H1 (cell line): ENCODE results near the gene GALNTL6. TPM values are rescaled to one million over a fixed set of nuclear protein-coding genes. Genes with fewer than 3 reads are reported as not detected.

ENCODE experiments used
- CTCF ChIA-PET: fragments of 300-600 bp; sonication (Branson Sonifier 250); formaldehyde crosslinking; loops from one replicate; lab custom pipeline; 2021; ENCODE audit not compliant: partially characterized antibody; lab: Charles Lee
- POLR2A ChIA-PET: fragments of 300-600 bp; sonication (Branson Sonifier 250); formaldehyde crosslinking; loops from one replicate; lab custom pipeline; 2021; ENCODE audit warnings: inconsistent platforms; ENCODE audit not compliant: partially characterized antibody; lab: Charles Lee
- DNase-seq, 2 experiments: peaks; one replicate each; pipeline versions ENCODE4 v3.0.0 to v3.0.0-alpha.2; 2010 to 2022; ENCODE audit warnings: low spot score in 2 of 2, low read depth in 1 of 2, mixed read lengths in 1 of 2
- FAIRE-seq: peaks from 2 replicates; lab custom pipeline; 2011; peaks lifted over from hg19 to GRCh38; lab: Jason Lieb, UNC
- H2AFZ ChIP-seq: 2 replicates; pipeline ENCODE4 v1.8.1; 2012; ENCODE audit warnings: low read length, inconsistent platforms
- H2AK5ac ChIP-seq: 2 replicates; pipeline ENCODE4 v1.6.1; 2013; ENCODE audit warnings: low read depth, low read length
- H2BK120ac ChIP-seq: replicated peaks from 2 replicates; pipeline ENCODE3; 2013; ENCODE audit warnings: low read depth, low read length, inconsistent platforms
- H2BK12ac ChIP-seq: 2 replicates; pipeline ENCODE4 v1.6.1; 2013; ENCODE audit warnings: low read depth, low read length
- H2BK15ac ChIP-seq: 2 replicates; pipeline ENCODE4 v1.6.1; 2013; ENCODE audit warnings: low read length
- H2BK20ac ChIP-seq: 2 replicates; pipeline ENCODE4 v1.6.1; 2013; ENCODE audit warnings: low read length
- H2BK5ac ChIP-seq: 2 replicates; pipeline ENCODE4 v1.6.1; 2013; ENCODE audit warnings: low read depth, low read length
- H3K14ac ChIP-seq: 2 replicates; pipeline ENCODE4 v1.6.1; 2013; ENCODE audit warnings: inconsistent platforms; ENCODE audit not compliant: insufficient read length
- H3K18ac ChIP-seq: 2 replicates; pipeline ENCODE4 v1.6.1; 2013; ENCODE audit warnings: low read length; ENCODE audit errors: extremely low read depth
- H3K23ac ChIP-seq: 2 replicates; pipeline ENCODE4 v1.6.1; 2013; ENCODE audit warnings: inconsistent platforms; ENCODE audit not compliant: insufficient read length
- H3K23me2 ChIP-seq: 2 replicates; pipeline ENCODE4 v1.6.1; 2013; ENCODE audit warnings: low read depth, low read length
- H3K27ac ChIP-seq: 2 replicates; pipeline ENCODE4 v1.6.1; 2011; ENCODE audit warnings: low read depth, low read length, inconsistent platforms
- H3K27me3 ChIP-seq, 4 experiments: replicated peaks in 1 of 4; 1 replicate in 1 of 4; 2 replicates in 3 of 4; pipeline versions ENCODE4 v1.6.1 to v1.8.1; 2011 to 2013; ENCODE audit warnings: low read length in 3 of 4, mild to moderate bottlenecking in 3 of 4, inconsistent platforms in 2 of 4, mixed read lengths in 2 of 4, moderate library complexity in 1 of 4; ENCODE audit not compliant: control insufficient read depth in 3 of 4, insufficient read depth in 3 of 4; ENCODE audit errors: extremely low read depth in 1 of 4
- H3K36me3 ChIP-seq, 4 experiments: 2 replicates each; pipeline versions ENCODE4 v1.6.1 to v1.8.1; 2011 to 2013; ENCODE audit warnings: mild to moderate bottlenecking in 4 of 4, low read length in 3 of 4, moderate library complexity in 2 of 4, control low read depth in 1 of 4, inconsistent platforms in 1 of 4; ENCODE audit not compliant: insufficient read depth in 4 of 4, control insufficient read depth in 2 of 4
- H3K4ac ChIP-seq: replicated peaks from 2 replicates; pipeline ENCODE3; 2013; ENCODE audit warnings: low read length, low read depth, mixed read lengths, inconsistent platforms; ENCODE audit not compliant: insufficient read length
- H3K4me1 ChIP-seq, 4 experiments: replicated peaks in 1 of 4; 1 replicate in 1 of 4; 2 replicates in 3 of 4; pipeline versions ENCODE4 v1.6.1 to v1.8.1; 2011 to 2013; ENCODE audit warnings: low read length in 3 of 4, inconsistent platforms in 2 of 4, mixed read lengths in 1 of 4; ENCODE audit not compliant: insufficient read depth in 4 of 4, control insufficient read depth in 3 of 4
- H3K4me2 ChIP-seq, 2 experiments: 2 replicates each; pipeline versions ENCODE4 v1.6.1 to v1.8.1; 2011 to 2013; ENCODE audit warnings: low read depth in 2 of 2, low read length in 2 of 2, control low read depth in 1 of 2, inconsistent platforms in 1 of 2, mild to moderate bottlenecking in 1 of 2; ENCODE audit not compliant: insufficient read depth in 1 of 2
- H3K4me3 ChIP-seq, 4 experiments: fragments of 200-600, 300-600 bp in 1 of 4; sonication (generic), shearing (Covaris generic), sonication (Bioruptor Twin) in 1 of 4; 2 replicates each; pipeline versions ENCODE4 v1.5.1 to v1.8.1; 2011 to 2016; ENCODE audit warnings: low read length in 4 of 4, low read depth in 3 of 4, control low read depth in 2 of 4, inconsistent platforms in 2 of 4, mild to moderate bottlenecking in 2 of 4, mixed read lengths in 1 of 4, moderate library complexity in 1 of 4; ENCODE audit not compliant: insufficient read depth in 2 of 4; ENCODE audit errors: extremely low read depth in 1 of 4
- H3K56ac ChIP-seq: replicated peaks from 2 replicates; pipeline ENCODE3; 2013; ENCODE audit warnings: low read depth, mild to moderate bottlenecking, mixed read lengths, low read length, inconsistent platforms; ENCODE audit not compliant: insufficient read length
- H3K79me1 ChIP-seq: 2 replicates; pipeline ENCODE4 v1.6.1; 2013; ENCODE audit warnings: low read depth, low read length, control low read depth
- H3K79me2 ChIP-seq, 2 experiments: 2 replicates each; pipeline versions ENCODE4 v1.6.1 to v1.8.1; 2012 to 2013; ENCODE audit warnings: low read length in 2 of 2, mild to moderate bottlenecking in 2 of 2, inconsistent platforms in 1 of 2; ENCODE audit not compliant: insufficient read depth in 2 of 2, control insufficient read depth in 1 of 2
- H3K9ac ChIP-seq, 4 experiments: replicated peaks in 1 of 4; 1 replicate in 1 of 4; 2 replicates in 3 of 4; pipeline versions ENCODE4 v1.6.1 to v1.8.1; 2011 to 2013; ENCODE audit warnings: low read depth in 3 of 4, low read length in 3 of 4, control low read depth in 2 of 4, mild to moderate bottlenecking in 2 of 4, moderate library complexity in 2 of 4, inconsistent platforms in 1 of 4; ENCODE audit errors: extremely low read depth in 1 of 4
- H3K9me3 ChIP-seq, 2 experiments: 2 replicates each; pipeline versions ENCODE4 v1.6.1 to v1.8.1; 2012 to 2013; ENCODE audit warnings: mild to moderate bottlenecking in 2 of 2, moderate library complexity in 2 of 2, control low read depth in 1 of 2, inconsistent platforms in 1 of 2, low read depth in 1 of 2, low read length in 1 of 2, mixed read lengths in 1 of 2; ENCODE audit not compliant: insufficient read depth in 2 of 2
- H4K20me1 ChIP-seq, 2 experiments: replicated peaks in 1 of 2; 2 replicates each; pipeline versions ENCODE3 to v1.8.1; 2011 to 2013; ENCODE audit warnings: inconsistent platforms in 2 of 2, low read length in 2 of 2, mild to moderate bottlenecking in 1 of 2; ENCODE audit not compliant: insufficient read depth in 2 of 2, control insufficient read depth in 1 of 2
- H4K5ac ChIP-seq: 2 replicates; pipeline ENCODE4 v1.6.1; 2013; ENCODE audit warnings: low read length, low read depth, mixed read lengths, inconsistent platforms; ENCODE audit not compliant: insufficient read length
- H4K8ac ChIP-seq: 2 replicates; pipeline ENCODE4 v1.8.0; 2013; ENCODE audit warnings: mild to moderate bottlenecking, moderate library complexity, low read length, inconsistent platforms; ENCODE audit not compliant: insufficient read depth; ENCODE audit errors: extremely low read depth
- H4K91ac ChIP-seq: replicated peaks from 2 replicates; pipeline ENCODE3; 2013; ENCODE audit warnings: low read length, mixed read lengths, inconsistent platforms; ENCODE audit not compliant: insufficient read length
- HDAC6 ChIP-seq: IDR thresholded peaks from one replicate; pipeline ENCODE4 v1.7.1; 2012; ENCODE audit warnings: low read depth, mild to moderate bottlenecking, inconsistent platforms, low read length, moderate library complexity
- JUND ChIP-seq: IDR thresholded peaks from 2 replicates; pipeline ENCODE4 v1.6.1; 2011; ENCODE audit warnings: mild to moderate bottlenecking, improper control_type of control experiment, low read length
- SIX5 ChIP-seq: IDR thresholded peaks from 2 replicates; pipeline ENCODE4 v1.6.1; 2011; ENCODE audit warnings: mild to moderate bottlenecking, low read depth, low read length
- TAF7 ChIP-seq: optimal IDR thresholded peaks from 2 replicates; pipeline ENCODE3; 2011; ENCODE audit warnings: low read depth, mild to moderate bottlenecking, inconsistent platforms, low read length, moderate library complexity, borderline replicate concordance
- WGBS, 2 experiments: shearing (Covaris generic) in 1 of 2; methylation state at CpG; one replicate each; pipeline versions ENCODE4 v1.1.6 to v1.1.7; 2013 to 2015; ENCODE audit warnings: low lambda C conversion rate in 2 of 2, mixed read lengths in 2 of 2, inconsistent platforms in 1 of 2, low coverage in 1 of 2, missing lambda C conversion rate in 1 of 2; ENCODE audit not compliant: insufficient replicate concordance in 2 of 2, insufficient coverage in 1 of 2, insufficient read length in 1 of 2; ENCODE audit errors: extremely low coverage in 1 of 2, missing lambda C conversion rate in 1 of 2; 5-methylcytosine and 5-hydroxymethylcytosine counted together
- polyA plus RNA-seq, 7 experiments: library from polyadenylated mRNA; depleted of rRNA in 3 of 7; stranded (reverse) in 5 of 7; unstranded in 2 of 7; fragments of >200 nt in 5 of 7; fragments of 200-250 nt in 2 of 7; gene quantifications; 1 replicate in 5 of 7; 2 replicates in 1 of 7; 4 replicates in 1 of 7; pipeline versions ENCODE4 v1.2.1 to v1.2.3, GENCODE V29; 2011 to 2013; ENCODE audit warnings: missing spikeins in 2 of 7, mixed read lengths in 2 of 7
- total RNA-seq: library from RNA; stranded (reverse); fragmentation: NEBNext Ultra II Directional; extraction: Animal tissue kit (Norgen Biotek cat#: 25700); gene quantifications from 2 replicates; pipeline ENCODE4 v1.2.1, GENCODE V29; 2021

The GALNTL6 gene
- total and polyA plus RNA-seq, 2 of the 8 experiments (the other 6 are each of a cell fraction or from before 2014, with no cell fraction given): 0.03 to 0.32 TPM

DNA sequence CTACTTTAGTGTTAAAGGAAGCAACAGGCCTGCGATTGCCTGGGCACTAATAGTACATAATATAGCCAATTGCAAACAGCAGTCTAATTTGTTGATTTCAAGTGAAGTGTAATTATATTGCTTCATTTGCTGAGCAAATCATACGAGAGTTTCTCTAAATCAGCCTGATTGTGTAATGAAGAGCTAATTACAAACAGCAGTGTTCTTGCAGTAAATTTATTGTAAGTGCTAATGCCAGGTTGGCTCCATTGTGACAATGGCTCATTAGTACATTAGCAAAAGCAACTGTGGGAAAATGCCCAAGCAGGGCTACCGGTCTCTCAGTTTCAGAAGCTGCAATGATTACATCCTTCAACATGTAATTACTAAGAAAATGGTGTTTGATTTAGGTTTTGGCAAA lies 591.5 kb downstream of the GALNTL6 start:
- Histone ChIP-seq H2BK15ac (no peak overlapping the region), H3K14ac (no peak overlapping the region), H3K9ac (no peak overlapping the region), H4K8ac (no peak overlapping the region), H4K91ac (no peak overlapping the region), H3K4me3 (no peak overlapping the region), H3K23ac (no peak overlapping the region), H3K23me2 (no peaks in the 10 kb centered on the region), H2BK20ac (no peak overlapping the region), H3K27ac (no peak overlapping the region), H3K4me2 (no peak overlapping the region), H3K4ac (no peak overlapping the region), H3K36me3 (no peaks in the 10 kb centered on the region), H2BK120ac (no peak overlapping the region), H2BK12ac (no peak overlapping the region), H3K4me1 (no peaks in the 10 kb centered on the region), H3K27me3 (no peaks in the 10 kb centered on the region), H3K18ac (no peak overlapping the region), H4K20me1 (no peaks in the 10 kb centered on the region), H3K9me3 (no peaks in the 10 kb centered on the region), H3K79me2 (no peaks in the 10 kb centered on the region), H4K5ac (no peak overlapping the region), H2BK5ac (no peak overlapping the region), H3K79me1 (no peaks in the 10 kb centered on the region), H3K56ac (no peak overlapping the region), H2AK5ac (no peak overlapping the region), H2AFZ (no peak overlapping the region)
- DNase-seq (no peak), FAIRE-seq (no peak)
- 95% methylated on average over 3 of the region's 3 CpGs; no CpG with 5 or more reads in 1 of the 2 experiments for WGBS, 2 experiments
- CTCF ChIA-PET: no interaction called here
- no peak for TF ChIP-seq HDAC6
- no peak for TF ChIP-seq SIX5
- no peak for TF ChIP-seq JUND
- no peak for TF ChIP-seq TAF7
- POLR2A ChIA-PET: no interaction called here
